ENCODE results near the gene KRT74. TPM values are rescaled to one million over a fixed set of nuclear protein-coding genes. Genes with fewer than 3 reads are reported as not detected.
A peak's percentile ranks its signal among the peaks of the same experiment; 100 is the strongest.

KRT74 gene
- total RNA-seq, 2 donors from 2014 or later = 0.05 to 0.45 TPM

DNA sequence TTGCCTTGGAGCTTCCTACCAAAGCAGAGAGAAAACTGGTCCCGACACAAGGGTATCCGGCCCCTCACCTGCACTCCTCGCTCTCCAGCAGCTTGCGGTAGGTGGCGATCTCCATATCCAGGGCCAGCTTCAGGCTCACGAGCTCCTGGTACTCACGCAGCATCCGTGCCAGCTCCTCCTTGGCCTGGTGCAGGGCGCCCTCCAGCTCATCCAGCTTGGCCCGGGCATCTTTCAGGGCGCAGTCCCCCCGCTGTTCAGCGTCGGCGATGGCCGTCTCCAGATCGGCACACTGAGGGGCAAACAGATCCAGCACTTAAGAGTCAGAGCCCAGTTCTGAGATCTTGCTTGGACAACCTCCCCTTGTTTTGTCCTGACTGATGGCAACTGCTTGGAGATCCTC is 13.9 kb upstream of the KRT74 start:
- Histone ChIP-seq H3K4me3 (no peak overlapping the region), H3K4me1 (replicated peaks) (no peaks in the 10 kb centered on the region), H3K36me3 (no peaks in the 10 kb centered on the region), H3K27me3 (replicated peaks; ENCODE audit: insufficient read depth) (no peaks in the 10 kb centered on the region), H3K27ac (no peak overlapping the region), H3K9me3 (no peaks in the 10 kb centered on the region)
- 95% methylated on average over 17 of the region's 17 CpGs for WGBS
- TF ChIP-seq POLR2AphosphoS5 (IDR thresholded peaks at IDR 0.05) = no peak
- no peak for TF ChIP-seq POLR2A (IDR thresholded peaks at IDR 0.05)
- TF ChIP-seq, protein P1, sequence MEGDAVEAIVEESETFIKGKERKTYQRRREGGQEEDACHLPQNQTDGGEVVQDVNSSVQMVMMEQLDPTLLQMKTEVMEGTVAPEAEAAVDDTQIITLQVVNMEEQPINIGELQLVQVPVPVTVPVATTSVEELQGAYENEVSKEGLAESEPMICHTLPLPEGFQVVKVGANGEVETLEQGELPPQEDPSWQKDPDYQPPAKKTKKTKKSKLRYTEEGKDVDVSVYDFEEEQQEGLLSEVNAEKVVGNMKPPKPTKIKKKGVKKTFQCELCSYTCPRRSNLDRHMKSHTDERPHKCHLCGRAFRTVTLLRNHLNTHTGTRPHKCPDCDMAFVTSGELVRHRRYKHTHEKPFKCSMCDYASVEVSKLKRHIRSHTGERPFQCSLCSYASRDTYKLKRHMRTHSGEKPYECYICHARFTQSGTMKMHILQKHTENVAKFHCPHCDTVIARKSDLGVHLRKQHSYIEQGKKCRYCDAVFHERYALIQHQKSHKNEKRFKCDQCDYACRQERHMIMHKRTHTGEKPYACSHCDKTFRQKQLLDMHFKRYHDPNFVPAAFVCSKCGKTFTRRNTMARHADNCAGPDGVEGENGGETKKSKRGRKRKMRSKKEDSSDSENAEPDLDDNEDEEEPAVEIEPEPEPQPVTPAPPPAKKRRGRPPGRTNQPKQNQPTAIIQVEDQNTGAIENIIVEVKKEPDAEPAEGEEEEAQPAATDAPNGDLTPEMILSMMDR (IDR thresholded peaks at IDR 0.05) = no peak
- intact Hi-C loops (cut with DNase I) = loop anchor here (10.0 kb wide), 1 partner anchor 377 kb away; no protein-coding TSS in a partner anchor
- DNase-seq (ENCODE audit: low spot score) = no peak

DNA sequence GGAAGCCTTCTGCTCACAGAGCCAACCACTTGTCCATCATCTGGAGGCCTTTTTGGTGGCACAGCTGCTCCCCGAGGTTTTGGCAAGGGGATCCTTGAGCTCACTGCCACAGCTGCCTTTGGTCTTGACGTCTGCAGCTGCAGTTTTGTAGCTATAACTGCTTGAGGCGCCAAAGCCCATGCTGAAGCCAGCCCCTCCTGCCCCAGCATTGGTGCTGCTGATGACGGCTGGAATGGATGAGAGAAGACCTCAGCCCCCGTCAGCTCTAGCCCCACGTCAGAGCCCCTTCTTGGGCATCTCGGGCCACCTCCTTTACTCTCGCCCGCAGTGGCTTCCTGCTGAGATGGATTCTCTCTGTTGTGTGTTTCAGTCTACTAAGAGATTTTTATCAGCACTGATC is 12.3 kb upstream of the KRT74 start:
- no peaks in the 10 kb centered on the region for H3K9me3 ChIP-seq
- WGBS = 83% methylated on average over 9 of the region's 9 CpGs
- H3K4me1 ChIP-seq (replicated peaks) = no peaks in the 10 kb centered on the region
- TF ChIP-seq POLR2A (IDR thresholded peaks at IDR 0.05) = no peak
- H3K27me3 ChIP-seq (replicated peaks; ENCODE audit: insufficient read depth) = no peaks in the 10 kb centered on the region
- intact Hi-C loops (cut with DNase I) = loop anchor here (10.0 kb wide), 1 partner anchor 379 kb away; no protein-coding TSS in a partner anchor
- DNase-seq (ENCODE audit: low spot score) = no peak
- H3K4me3 ChIP-seq = no peak overlapping the region
- no peak overlapping the region for H3K27ac ChIP-seq
- no peaks in the 10 kb centered on the region for H3K36me3 ChIP-seq

DNA sequence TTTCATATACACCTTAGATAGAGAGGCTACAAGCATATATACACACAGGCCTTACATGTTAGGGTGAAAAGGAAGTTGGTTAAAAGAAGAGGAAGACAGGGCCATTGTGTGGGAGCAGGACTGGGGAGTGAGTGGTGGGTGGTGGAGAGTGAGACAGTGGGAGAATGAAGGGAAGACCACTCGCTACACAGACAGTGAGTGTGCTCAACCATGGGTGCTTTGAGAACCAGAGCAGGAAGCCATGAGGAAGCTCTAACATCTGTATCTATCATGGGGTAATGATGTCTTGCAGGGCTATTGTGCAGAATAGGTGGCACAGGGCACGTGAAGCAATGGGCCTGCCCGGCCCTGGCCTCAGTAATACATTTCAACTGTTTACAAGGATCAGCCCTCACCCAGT is 11.4 kb upstream of the KRT74 start:
- DNase-seq (ENCODE audit: low spot score) = no peak
- Histone ChIP-seq H3K9me3 (no peaks in the 10 kb centered on the region), H3K36me3 (no peaks in the 10 kb centered on the region), H3K4me3 (no peak overlapping the region), H3K27me3 (replicated peaks; ENCODE audit: insufficient read depth) (no peaks in the 10 kb centered on the region), H3K4me1 (replicated peaks) (no peaks in the 10 kb centered on the region), H3K27ac (no peak overlapping the region)
- TF ChIP-seq POLR2AphosphoS5 (IDR thresholded peaks at IDR 0.05) (no peak), POLR2A (IDR thresholded peaks at IDR 0.05) (no peak)
- TF ChIP-seq, protein P1 (IDR thresholded peaks at IDR 0.05) = no peak
- intact Hi-C loops (cut with DNase I) = loop anchor here (10.0 kb wide), 1 partner anchor 380 kb away; no protein-coding TSS in a partner anchor
- 89% methylated on average over 3 of the region's 3 CpGs for WGBS

DNA sequence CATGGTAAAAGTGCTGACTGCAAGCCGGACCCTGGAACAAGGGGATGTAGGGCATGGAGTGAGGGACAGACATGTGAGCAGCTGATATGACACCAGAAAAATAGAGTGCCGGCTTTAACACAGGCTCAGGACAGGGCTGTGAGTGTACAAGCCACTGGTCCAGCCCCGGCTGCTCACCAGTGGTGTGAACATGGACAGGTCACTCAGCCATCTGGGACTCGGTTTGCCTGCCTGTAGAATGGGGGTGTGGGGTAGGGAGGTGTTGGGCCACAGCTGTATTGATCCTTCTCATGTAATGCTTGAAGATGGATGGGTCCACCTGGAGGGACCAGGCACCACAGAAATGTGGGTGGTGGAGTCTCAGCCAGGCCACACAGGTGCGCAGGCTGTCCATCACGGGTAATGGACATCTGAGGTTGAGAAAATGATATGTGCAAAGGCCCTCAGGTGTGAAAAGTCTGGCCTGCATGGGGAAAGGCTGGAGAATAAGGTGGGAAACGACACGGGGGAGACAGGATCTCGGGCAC is 10.6 kb upstream of the KRT74 start:
- intact Hi-C loops (cut with DNase I) = loop anchor here (5.0 to 10.0 kb wide), 3 partner anchors 212 to 427 kb away; no protein-coding TSS in a partner anchor
- H3K9me3 ChIP-seq = no peaks in the 10 kb centered on the region
- H3K4me1 ChIP-seq (replicated peaks) = no peaks in the 10 kb centered on the region
- no peaks in the 10 kb centered on the region for H3K36me3 ChIP-seq
- no peak for DNase-seq (ENCODE audit: low spot score)
- H3K27me3 ChIP-seq (replicated peaks; ENCODE audit: insufficient read depth) = no peaks in the 10 kb centered on the region
- no peak overlapping the region for H3K4me3 ChIP-seq
- H3K27ac ChIP-seq = no peak overlapping the region
- 95% methylated on average over 9 of the region's 9 CpGs for WGBS
- TF ChIP-seq POLR2AphosphoS5 (IDR thresholded peaks at IDR 0.05) = no peak
- TF ChIP-seq POLR2A (IDR thresholded peaks at IDR 0.05) = no peak
- TF ChIP-seq, protein P1 (IDR thresholded peaks at IDR 0.05) = no peak

DNA sequence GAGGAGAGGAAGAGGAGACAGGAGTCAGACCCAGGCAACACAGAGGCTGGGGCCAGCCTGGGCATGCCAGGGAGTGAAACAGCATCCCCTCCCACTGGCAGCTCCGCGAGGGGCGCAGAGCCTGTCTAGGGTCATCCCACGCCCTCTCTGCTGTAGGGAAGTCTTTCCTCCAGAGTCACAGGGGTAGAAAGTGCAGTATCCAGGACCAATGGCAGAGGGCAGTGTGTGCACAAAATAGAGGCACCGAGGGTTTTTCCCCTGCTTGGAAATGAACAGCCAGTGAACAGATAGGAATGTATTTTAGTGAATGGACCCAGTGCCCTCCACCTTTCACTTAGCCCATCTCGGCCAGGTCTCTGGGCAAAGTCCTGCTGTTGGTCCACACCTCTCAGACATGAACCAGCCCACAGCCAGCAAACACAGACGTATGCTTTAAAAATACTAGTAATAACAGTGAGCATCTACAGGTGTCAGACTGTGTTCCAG is 9.4 kb upstream of the KRT74 start:
- H3K27me3 ChIP-seq (replicated peaks; ENCODE audit: insufficient read depth) = no peaks in the 10 kb centered on the region
- TF ChIP-seq POLR2A (IDR thresholded peaks at IDR 0.05) = no peak
- peak; percentile 51 for TF ChIP-seq POLR2AphosphoS5 (IDR thresholded peaks at IDR 0.05)
- TF ChIP-seq, protein P1 (IDR thresholded peaks at IDR 0.05) = peak; percentile 41 to 92 (median 78)
- 10% methylated on average over 7 of the region's 7 CpGs for WGBS
- no peaks in the 10 kb centered on the region for H3K36me3 ChIP-seq
- intact Hi-C loops (cut with DNase I) = loop anchor here (2.0 to 10.0 kb wide), 4 partner anchors 211 to 426 kb away; no protein-coding TSS in a partner anchor
- no peaks in the 10 kb centered on the region for H3K4me1 ChIP-seq (replicated peaks)
- DNase-seq (ENCODE audit: low spot score) = peak; percentile 72
- H3K4me3 ChIP-seq = no peak overlapping the region
- H3K27ac ChIP-seq = no peak overlapping the region
- no peaks in the 10 kb centered on the region for H3K9me3 ChIP-seq
